Measurements from ENCODE around the gene SLC27A4.

DNA sequence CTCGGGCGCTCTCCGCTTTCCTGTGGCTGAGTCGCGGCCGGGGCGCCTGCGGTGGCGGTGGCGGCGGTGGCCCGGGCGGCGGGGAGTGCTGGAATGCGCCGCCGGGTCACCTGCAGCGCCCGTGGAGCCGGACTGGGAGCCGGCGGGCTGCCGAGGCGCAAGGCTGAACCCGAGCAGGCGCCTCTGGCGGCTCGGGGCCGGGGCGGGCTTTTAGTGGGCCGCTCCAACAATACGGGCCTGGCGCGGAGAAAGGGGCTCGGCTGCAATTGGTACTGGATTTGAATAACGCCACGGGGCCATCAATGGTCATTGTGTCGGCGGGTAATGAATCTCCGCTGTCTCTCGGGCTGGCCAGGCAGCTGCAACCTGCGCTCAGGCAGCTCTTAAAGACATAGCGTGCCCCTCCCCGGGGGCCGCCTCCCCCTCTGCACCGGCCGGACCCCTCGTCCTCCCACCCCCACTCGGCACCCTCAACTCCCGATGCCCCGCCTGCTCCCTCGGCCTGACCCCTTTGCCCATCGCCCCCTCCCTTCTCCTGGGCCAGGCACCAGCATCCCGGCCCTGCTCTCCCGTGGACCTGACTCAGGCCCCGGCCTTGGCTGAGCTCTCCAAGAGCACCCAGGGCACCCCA lies 52.9 kb downstream of the SLC27A4 start:
- TF ChIP-seq, protein P1, sequence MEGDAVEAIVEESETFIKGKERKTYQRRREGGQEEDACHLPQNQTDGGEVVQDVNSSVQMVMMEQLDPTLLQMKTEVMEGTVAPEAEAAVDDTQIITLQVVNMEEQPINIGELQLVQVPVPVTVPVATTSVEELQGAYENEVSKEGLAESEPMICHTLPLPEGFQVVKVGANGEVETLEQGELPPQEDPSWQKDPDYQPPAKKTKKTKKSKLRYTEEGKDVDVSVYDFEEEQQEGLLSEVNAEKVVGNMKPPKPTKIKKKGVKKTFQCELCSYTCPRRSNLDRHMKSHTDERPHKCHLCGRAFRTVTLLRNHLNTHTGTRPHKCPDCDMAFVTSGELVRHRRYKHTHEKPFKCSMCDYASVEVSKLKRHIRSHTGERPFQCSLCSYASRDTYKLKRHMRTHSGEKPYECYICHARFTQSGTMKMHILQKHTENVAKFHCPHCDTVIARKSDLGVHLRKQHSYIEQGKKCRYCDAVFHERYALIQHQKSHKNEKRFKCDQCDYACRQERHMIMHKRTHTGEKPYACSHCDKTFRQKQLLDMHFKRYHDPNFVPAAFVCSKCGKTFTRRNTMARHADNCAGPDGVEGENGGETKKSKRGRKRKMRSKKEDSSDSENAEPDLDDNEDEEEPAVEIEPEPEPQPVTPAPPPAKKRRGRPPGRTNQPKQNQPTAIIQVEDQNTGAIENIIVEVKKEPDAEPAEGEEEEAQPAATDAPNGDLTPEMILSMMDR (IDR thresholded peaks at IDR 0.05; ENCODE audit: insufficient read depth, low read length) = no peak
- no peak for TF ChIP-seq POLR2AphosphoS5 (IDR thresholded peaks at IDR 0.05; ENCODE audit: low read depth)

All from HL-60 (cell line).